Peyer's patch (tissue), 4 donors: Measurements from ENCODE around the gene NLRP3. TPM values are rescaled to one million over a fixed set of nuclear protein-coding genes. Genes with fewer than 3 reads are reported as not detected.

Experiments
- DNase-seq, 3 donors: peaks; one replicate each; pipeline ENCODE4 v3.0.0-alpha.2; 2017 to 2019
- H3K27ac ChIP-seq, 4 donors: fragments of 200-600 bp; sonication (generic); one replicate each; pipeline ENCODE4 v1.5.1; 2016 to 2019
- H3K27me3 ChIP-seq, 2 donors: fragments of 200-600 bp; sonication (generic); one replicate each; pipeline ENCODE4 v1.5.1; 2019
- H3K36me3 ChIP-seq, 3 donors: fragments of 200-600 bp; sonication (generic); one replicate each; pipeline ENCODE4 v1.5.1; 2016 to 2019
- H3K4me1 ChIP-seq, 4 donors: fragments of 200-600 bp; sonication (generic); one replicate each; pipeline ENCODE4 v1.5.1; 2016 to 2019
- H3K4me3 ChIP-seq, 4 donors: fragments of 200-600 bp; sonication (generic); 1 replicate in 3 of 4; 2 replicates in 1 of 4; pipeline ENCODE4 v1.5.1; 2016 to 2019; ENCODE audit warnings: mild to moderate bottlenecking in 1 of 4
- H3K9me3 ChIP-seq, 4 donors: fragments of 200-600 bp; sonication (generic); one replicate each; pipeline ENCODE4 v1.5.1; 2016 to 2019; ENCODE audit warnings: mild to moderate bottlenecking in 1 of 4
- POLR2A ChIP-seq, 2 donors: fragments of 450-650 bp; IDR thresholded peaks; one replicate each; pipeline ENCODE4 v1.5.1; 2017; ENCODE audit warnings: antibody characterized with exemption in 2 of 2, mild to moderate bottlenecking in 2 of 2, moderate library complexity in 2 of 2
- total RNA-seq, 4 donors: library from RNA; depleted of rRNA; stranded (reverse); fragments of >200 nt; gene quantifications; one replicate each; pipeline ENCODE4 v1.1.0, GENCODE V29; 2016
- TF ChIP-seq, protein P1 (sequence below), 6 experiments: fragments of 450-650 bp in 4 of 6; fragments of 200-600 bp in 2 of 6; sonication (generic) in 1 of 6; IDR thresholded peaks; one replicate each; pipeline ENCODE4 v1.5.1; 2017 to 2019; ENCODE audit warnings: antibody characterized with exemption in 6 of 6, mild to moderate bottlenecking in 3 of 6, moderate library complexity in 1 of 6

Gene NLRP3
- total RNA-seq, 4 donors from 2014 or later, result 0.47 to 9.1 (median 0.67) TPM; not detected in 1

GRCh38 chr1:247443641-247444040, 27.7 kb downstream of the NLRP3 start:
- no peak overlapping the region for H3K27ac ChIP-seq
- no peak for DNase-seq
- no peak overlapping the region for H3K4me3 ChIP-seq
- H3K4me1 ChIP-seq, result peaks cover 0 to 3% (median 0%) of the 10 kb centered on the region in 4 donors
- H3K9me3 ChIP-seq, result no peaks in the 10 kb centered on the region
- no peaks in the 10 kb centered on the region for H3K36me3 ChIP-seq
- no peaks in the 10 kb centered on the region for H3K27me3 ChIP-seq
- TF ChIP-seq POLR2A (IDR thresholded peaks at IDR 0.05), result no peak
- TF ChIP-seq, protein P1, sequence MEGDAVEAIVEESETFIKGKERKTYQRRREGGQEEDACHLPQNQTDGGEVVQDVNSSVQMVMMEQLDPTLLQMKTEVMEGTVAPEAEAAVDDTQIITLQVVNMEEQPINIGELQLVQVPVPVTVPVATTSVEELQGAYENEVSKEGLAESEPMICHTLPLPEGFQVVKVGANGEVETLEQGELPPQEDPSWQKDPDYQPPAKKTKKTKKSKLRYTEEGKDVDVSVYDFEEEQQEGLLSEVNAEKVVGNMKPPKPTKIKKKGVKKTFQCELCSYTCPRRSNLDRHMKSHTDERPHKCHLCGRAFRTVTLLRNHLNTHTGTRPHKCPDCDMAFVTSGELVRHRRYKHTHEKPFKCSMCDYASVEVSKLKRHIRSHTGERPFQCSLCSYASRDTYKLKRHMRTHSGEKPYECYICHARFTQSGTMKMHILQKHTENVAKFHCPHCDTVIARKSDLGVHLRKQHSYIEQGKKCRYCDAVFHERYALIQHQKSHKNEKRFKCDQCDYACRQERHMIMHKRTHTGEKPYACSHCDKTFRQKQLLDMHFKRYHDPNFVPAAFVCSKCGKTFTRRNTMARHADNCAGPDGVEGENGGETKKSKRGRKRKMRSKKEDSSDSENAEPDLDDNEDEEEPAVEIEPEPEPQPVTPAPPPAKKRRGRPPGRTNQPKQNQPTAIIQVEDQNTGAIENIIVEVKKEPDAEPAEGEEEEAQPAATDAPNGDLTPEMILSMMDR (IDR thresholded peaks at IDR 0.05), result no peak

GRCh38 chr1:247444571-247444970, 28.6 kb downstream of the NLRP3 start:
- no peak for DNase-seq
- Histone ChIP-seq H3K9me3 (no peaks in the 10 kb centered on the region), H3K27ac (no peak overlapping the region)

DNA sequence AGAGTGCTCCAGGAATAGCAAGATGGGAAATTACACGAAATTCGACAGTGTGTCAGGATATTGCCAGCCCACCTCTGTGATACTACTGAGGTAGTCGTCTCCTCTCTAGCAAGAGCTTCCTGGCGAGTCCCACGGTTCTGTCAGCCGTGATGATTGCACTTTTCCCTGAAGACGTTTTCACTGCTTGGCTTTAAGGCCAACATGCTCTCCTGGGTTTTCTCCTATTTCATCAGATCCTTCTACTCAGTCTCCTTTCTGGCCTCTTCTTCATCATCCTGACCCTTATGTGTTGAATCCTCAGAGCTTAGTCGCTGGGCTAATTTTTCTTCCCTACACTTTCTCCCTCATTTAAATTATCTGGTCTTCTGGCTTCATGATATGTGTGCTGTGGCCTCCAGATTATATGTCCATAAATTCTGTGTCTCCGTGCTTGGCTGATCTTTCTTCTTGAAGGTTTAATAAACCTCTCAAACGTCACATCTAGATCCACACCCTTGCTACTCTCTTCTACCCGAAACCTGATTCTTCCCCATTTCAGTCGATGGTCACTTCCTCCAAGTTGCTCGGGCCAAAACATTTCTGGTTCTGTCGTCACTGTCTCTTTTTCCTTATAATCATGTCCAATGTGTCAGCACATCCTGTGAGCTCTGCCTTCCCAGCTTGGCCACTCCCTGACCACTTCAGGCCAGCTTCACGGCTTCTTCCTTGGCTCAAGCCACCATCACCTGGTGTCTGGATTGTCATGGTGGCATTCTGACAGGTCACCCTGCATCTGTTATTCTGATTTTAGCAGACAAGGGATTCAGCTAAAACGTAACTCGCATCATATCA, 29.8 kb downstream of the NLRP3 start:
- Histone ChIP-seq H3K4me1 (no peaks in the 10 kb centered on the region), H3K36me3 (no peaks in the 10 kb centered on the region), H3K27ac (no peak overlapping the region), H3K9me3 (no peaks in the 10 kb centered on the region), H3K4me3 (no peak overlapping the region), H3K27me3 (no peaks in the 10 kb centered on the region)
- no peak for DNase-seq
- no peak for TF ChIP-seq POLR2A (IDR thresholded peaks at IDR 0.05)
- TF ChIP-seq, protein P1 (IDR thresholded peaks at IDR 0.05), result no peak

More at GRCh38 chr1:247444571-247444970, 28.6 kb downstream of the NLRP3 start:
- Histone ChIP-seq H3K27me3 (no peaks in the 10 kb centered on the region), H3K4me1 (peaks cover 0 to 3% (median 0%) of the 10 kb centered on the region in 4 donors), H3K36me3 (no peaks in the 10 kb centered on the region), H3K4me3 (no peak overlapping the region)
- TF ChIP-seq POLR2A (IDR thresholded peaks at IDR 0.05), result no peak
- TF ChIP-seq, protein P1 (IDR thresholded peaks at IDR 0.05), result no peak

DNA sequence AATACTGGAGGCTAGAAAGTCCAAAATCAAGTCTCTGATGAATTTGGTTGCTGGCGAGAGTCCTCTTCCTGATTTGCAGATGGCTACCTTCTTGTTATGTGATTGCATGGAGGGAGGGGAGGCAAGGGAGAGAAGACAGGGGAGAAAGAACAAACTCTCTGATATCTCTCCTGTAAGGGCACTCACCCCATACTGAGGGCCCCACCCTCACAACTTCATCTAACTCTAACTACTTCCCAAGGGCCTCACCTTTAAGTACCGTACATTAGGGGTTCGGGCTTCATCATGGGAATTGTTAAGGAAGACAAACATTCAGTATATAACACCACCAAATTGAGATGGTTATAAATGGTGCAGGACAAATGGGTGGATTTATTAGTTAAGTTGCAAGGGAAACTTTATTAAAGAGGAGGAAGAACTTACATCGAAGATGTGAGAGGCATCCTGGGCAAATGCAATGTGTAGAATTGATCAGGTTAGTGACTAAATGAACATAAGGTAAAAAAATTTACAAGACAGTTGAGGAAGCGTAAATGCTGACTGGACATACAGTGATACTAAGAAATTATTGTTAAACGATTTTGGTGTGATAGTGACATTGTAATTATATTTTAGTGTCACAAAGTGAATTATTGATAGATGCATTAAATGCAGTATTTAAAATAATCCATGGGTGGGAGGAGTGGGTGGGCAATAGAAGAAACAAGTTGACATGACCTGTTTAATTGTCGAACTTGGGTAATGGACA, 31.4 kb downstream of the NLRP3 start:
- no peaks in the 10 kb centered on the region for H3K9me3 ChIP-seq
- TF ChIP-seq, protein P1 (IDR thresholded peaks at IDR 0.05), result no peak
- TF ChIP-seq POLR2A (IDR thresholded peaks at IDR 0.05), result no peak
- H3K4me3 ChIP-seq, result peak overlapping the region in 2 of 4 donors; percentile 48 to 54
- no peaks in the 10 kb centered on the region for H3K27me3 ChIP-seq
- no peak for DNase-seq
- H3K36me3 ChIP-seq, result no peaks in the 10 kb centered on the region
- H3K27ac ChIP-seq, result no peak overlapping the region
- H3K4me1 ChIP-seq, result no peaks in the 10 kb centered on the region

GRCh38 chr1:247448107-247448791, 32.3 kb downstream of the NLRP3 start:
- TF ChIP-seq, protein P1 (IDR thresholded peaks at IDR 0.05), result no peak
- TF ChIP-seq POLR2A (IDR thresholded peaks at IDR 0.05), result no peak
- Histone ChIP-seq H3K4me1 (no peaks in the 10 kb centered on the region), H3K9me3 (no peaks in the 10 kb centered on the region), H3K4me3 (peak overlapping the region in 3 of 4 donors; percentile 28 to 54 (median 48)), H3K27me3 (no peaks in the 10 kb centered on the region), H3K27ac (peak overlapping the region; percentile 25 to 55 (median 52)), H3K36me3 (no peaks in the 10 kb centered on the region)
- peak in 2 of 3 donors; percentile 71 to 72 for DNase-seq
